T-cell (primary cell): ENCODE measurements around the gene IPO5. TPM values are rescaled to one million over a fixed set of nuclear protein-coding genes. Genes with fewer than 3 reads are reported as not detected.

Experiments used
- ATAC-seq, 4 experiments: fragments of 200-7000 bp in 3 of 4; fragments of 150-1000 bp in 1 of 4; cut with Tn5 transposase; replicated peaks in 1 of 4; 1 replicate in 3 of 4; 2 replicates in 1 of 4; pipeline ENCODE4 v1.10.0; 2021; ENCODE audit warnings: moderate library complexity in 3 of 4, mild to moderate bottlenecking in 2 of 4, moderate number of reproducible peaks in 1 of 4
- CTCF ChIA-PET, 2 donors: fragments of 300-600 bp; sonication (Branson Sonifier 250); formaldehyde crosslinking; loops; one replicate each; lab custom pipeline; 2022; ENCODE audit warnings: antibody characterized with exemption in 2 of 2; lab: Charles Lee
- POLR2A ChIA-PET, 2 donors: fragments of 300-600 bp; sonication (Branson Sonifier 250); formaldehyde crosslinking; loops; one replicate each; lab custom pipeline; 2022; ENCODE audit warnings: antibody characterized with exemption in 2 of 2; lab: Charles Lee
- DNase-seq, 35 experiments: peaks; one replicate each; pipeline versions ENCODE4 v3.0.0 to v3.0.0-alpha.2; 2013 to 2023
- H3K27ac ChIP-seq: one replicate; pipeline ENCODE4 v1.5.1; 2013; ENCODE audit warnings: low read length
- H3K27me3 ChIP-seq, 2 experiments: replicated peaks in 1 of 2; 1 replicate in 1 of 2; 2 replicates in 1 of 2; pipeline versions ENCODE4 v1.6.1 to v1.7.0; 2013; ENCODE audit warnings: low read length in 1 of 2, mixed read lengths in 1 of 2; ENCODE audit not compliant: control insufficient read depth in 2 of 2, insufficient read depth in 2 of 2; ENCODE audit errors: extremely low read depth in 1 of 2
- H3K36me3 ChIP-seq, 2 donors: 1 replicate in 1 of 2; 2 replicates in 1 of 2; pipeline versions ENCODE4 v1.6.1 to v1.7.0; 2013; ENCODE audit warnings: low read length in 1 of 2; ENCODE audit not compliant: control insufficient read depth in 2 of 2, insufficient read depth in 1 of 2; ENCODE audit errors: extremely low read depth in 1 of 2
- H3K4me1 ChIP-seq, 2 experiments: 1 replicate in 1 of 2; 2 replicates in 1 of 2; pipeline versions ENCODE4 v1.6.1 to v1.7.0; 2013; ENCODE audit warnings: low read length in 2 of 2, mixed read lengths in 1 of 2; ENCODE audit not compliant: insufficient read depth in 2 of 2, control insufficient read depth in 1 of 2; ENCODE audit errors: extremely low read depth in 1 of 2
- H3K4me3 ChIP-seq, 2 donors: 1 replicate in 1 of 2; 2 replicates in 1 of 2; pipeline versions ENCODE4 v1.5.1 to v1.7.0; 2013; ENCODE audit warnings: mild to moderate bottlenecking in 2 of 2, low read length in 1 of 2, moderate library complexity in 1 of 2; ENCODE audit not compliant: control insufficient read depth in 1 of 2; ENCODE audit errors: extremely low read depth in 1 of 2
- H3K9me3 ChIP-seq: 2 replicates; pipeline ENCODE4 v1.7.0; 2013
- H3K27ac Mint-ChIP-seq, 2 donors: one replicate each; pipeline ENCODE4 v1.8.0; 2020 to 2021; ENCODE audit warnings: mild to moderate bottlenecking in 2 of 2, mixed read lengths in 2 of 2
- H3K27me3 Mint-ChIP-seq, 2 donors: one replicate each; pipeline ENCODE4 v1.8.0; 2021 to 2022; ENCODE audit warnings: mixed read lengths in 2 of 2
- H3K36me3 Mint-ChIP-seq: one replicate; pipeline ENCODE4 v1.8.0; 2021; ENCODE audit warnings: mixed read lengths
- H3K4me1 Mint-ChIP-seq, 3 donors: one replicate each; pipeline ENCODE4 v1.8.0; 2020 to 2022; ENCODE audit warnings: mixed read lengths in 3 of 3, mild to moderate bottlenecking in 1 of 3
- H3K4me3 Mint-ChIP-seq, 3 donors: one replicate each; pipeline ENCODE4 v1.8.0; 2020 to 2022; ENCODE audit warnings: mild to moderate bottlenecking in 3 of 3, mixed read lengths in 3 of 3, moderate library complexity in 3 of 3
- H3K9me3 Mint-ChIP-seq, 3 donors: one replicate each; pipeline ENCODE4 v1.8.0; 2020 to 2022; ENCODE audit warnings: mixed read lengths in 3 of 3
- WGBS: methylation state at CpG from one replicate; pipeline ENCODE4 v1.1.5; 2013; ENCODE audit warnings: missing lambda C conversion rate; ENCODE audit not compliant: insufficient coverage; 5-methylcytosine and 5-hydroxymethylcytosine counted together
- total RNA-seq, 35 experiments: library from RNA in 6 of 35; stranded (reverse) in 6 of 35; fragments of 120-200 nt in 1 of 35; gene quantifications; one replicate each; pipeline versions ENCODE4 v1.2.1 to v1.2.4 and lab custom pipeline; 2013 to 2026

The IPO5 gene
- total RNA-seq, 5 donors from 2014 or later (not counting 1 experiment from before 2014, with no cell fraction given): 70.7 to 81.6 (median 75.7) TPM

GRCh38 chr13:97961340-97961739 is 7.9 kb downstream of the IPO5 start:
- ChIA-PET POLR2A (no interaction called here), CTCF (no interaction called here)
- Mint-ChIP-seq H3K9me3 (no peaks in the 10 kb centered on the region), H3K4me3 (no peak overlapping the region), H3K27me3 (peaks cover 3 to 7% of the 10 kb centered on the region in 2 donors), H3K4me1 (no peaks in the 10 kb centered on the region), H3K27ac (no peak overlapping the region), H3K36me3 (no peaks in the 10 kb centered on the region)
- ATAC-seq (no peak), DNase-seq (no peak)
- Histone ChIP-seq H3K9me3 (no peaks in the 10 kb centered on the region), H3K27me3 (peaks cover 0 to 3% of the 10 kb centered on the region in 2 experiments), H3K4me1 (no peaks in the 10 kb centered on the region), H3K36me3 (no peaks in the 10 kb centered on the region), H3K4me3 (no peak overlapping the region), H3K27ac (no peak overlapping the region)
- 79% methylated on average over 5 of the region's 6 CpGs for WGBS

- H3K27ac ChIP-seq: no peak overlapping the region
- WGBS: no CpG with 5 or more reads among the region's 2 CpGs
- Mint-ChIP-seq H3K36me3 (no peaks in the 10 kb centered on the region), H3K4me3 (no peak overlapping the region), H3K27me3 (peaks cover 10 to 13% of the 10 kb centered on the region in 2 donors), H3K27ac (no peak overlapping the region), H3K9me3 (no peaks in the 10 kb centered on the region), H3K4me1 (no peaks in the 10 kb centered on the region)
- H3K27me3 ChIP-seq: peaks cover 0 to 3% of the 10 kb centered on the region in 2 experiments
- ChIA-PET CTCF (no interaction called here), POLR2A (no interaction called here)
- DNase-seq (no peak), ATAC-seq (no peak)
- no peak overlapping the region for H3K4me3 ChIP-seq
- no peaks in the 10 kb centered on the region for H3K36me3 ChIP-seq
- H3K4me1 ChIP-seq: no peaks in the 10 kb centered on the region
- H3K9me3 ChIP-seq: no peaks in the 10 kb centered on the region
These were observed 9.4 kb downstream of the IPO5 start for GRCh38 chr13:97962887-97963286.

GRCh38 chr13:97967226-97967625 is 13.8 kb downstream of the IPO5 start:
- H3K9me3 Mint-ChIP-seq: no peaks in the 10 kb centered on the region
- Histone ChIP-seq H3K27me3 (peaks cover 0 to 6% of the 10 kb centered on the region in 2 experiments), H3K27ac (no peak overlapping the region), H3K9me3 (no peaks in the 10 kb centered on the region), H3K4me1 (no peaks in the 10 kb centered on the region), H3K4me3 (no peak overlapping the region), H3K36me3 (no peaks in the 10 kb centered on the region)
- H3K36me3 Mint-ChIP-seq: no peaks in the 10 kb centered on the region
- H3K27ac Mint-ChIP-seq: no peak overlapping the region
- no peaks in the 10 kb centered on the region for H3K4me1 Mint-ChIP-seq
- no peak overlapping the region for H3K4me3 Mint-ChIP-seq
- ChIA-PET CTCF (interaction anchor here in 1 of 2 donors (0.5 kb wide), 1 partner anchor 26 kb away, joined by 7 read pairs; no protein-coding TSS in a partner anchor), POLR2A (no interaction called here)
- DNase-seq (no peak), ATAC-seq (no peak)
- H3K27me3 Mint-ChIP-seq: peaks cover 12 to 20% of the 10 kb centered on the region in 2 donors

GRCh38 chr13:97967948-97968347 is 14.5 kb downstream of the IPO5 start:
- no peak for DNase-seq
- Mint-ChIP-seq H3K9me3 (no peaks in the 10 kb centered on the region), H3K36me3 (no peaks in the 10 kb centered on the region), H3K4me3 (no peak overlapping the region), H3K27me3 (peaks cover 12 to 20% of the 10 kb centered on the region in 2 donors), H3K4me1 (no peaks in the 10 kb centered on the region), H3K27ac (no peak overlapping the region)
- Histone ChIP-seq H3K36me3 (no peaks in the 10 kb centered on the region), H3K4me3 (no peak overlapping the region), H3K27ac (no peak overlapping the region), H3K4me1 (no peaks in the 10 kb centered on the region), H3K9me3 (no peaks in the 10 kb centered on the region), H3K27me3 (peaks cover 0 to 7% of the 10 kb centered on the region in 2 experiments)
- WGBS: no CpG with 5 or more reads among the region's 3 CpGs
- no peak for ATAC-seq
- ChIA-PET CTCF (interaction anchor here in 1 of 2 donors (0.5 kb wide), 1 partner anchor 26 kb away, joined by 7 read pairs; no protein-coding TSS in a partner anchor), POLR2A (no interaction called here)

- Mint-ChIP-seq H3K36me3 (no peaks in the 10 kb centered on the region), H3K4me3 (no peak overlapping the region), H3K4me1 (peaks cover 5 to 8% (median 5%) of the 10 kb centered on the region in 3 donors), H3K9me3 (no peaks in the 10 kb centered on the region), H3K27ac (no peak overlapping the region), H3K27me3 (peaks cover 8 to 15% of the 10 kb centered on the region in 2 donors)
- WGBS: no CpG with 5 or more reads among the region's 5 CpGs
- H3K4me1 ChIP-seq: peaks cover 0 to 7% of the 10 kb centered on the region in 2 experiments
- peaks cover 0 to 11% of the 10 kb centered on the region in 2 experiments for H3K27me3 ChIP-seq
- ATAC-seq (no peak), DNase-seq (no peak)
- CTCF ChIA-PET: no interaction called here
- POLR2A ChIA-PET: no interaction called here
- no peak overlapping the region for H3K4me3 ChIP-seq
- H3K9me3 ChIP-seq: no peaks in the 10 kb centered on the region
- H3K36me3 ChIP-seq: no peaks in the 10 kb centered on the region
- no peak overlapping the region for H3K27ac ChIP-seq
These were observed 18.0 kb downstream of the IPO5 start for GRCh38 chr13:97971519-97971918.

GRCh38 chr13:97974773-97975172 is 21.3 kb downstream of the IPO5 start:
- peaks cover 0 to 7% of the 10 kb centered on the region in 2 experiments for H3K27me3 ChIP-seq
- ATAC-seq: no peak
- peaks cover 15 to 17% of the 10 kb centered on the region in 2 experiments for H3K4me1 ChIP-seq
- Mint-ChIP-seq H3K4me3 (peak overlapping the region; percentile 64 to 95 (median 85)), H3K27me3 (peaks cover 0 to 2% of the 10 kb centered on the region in 2 donors), H3K27ac (peak overlapping the region in 1 of 2 donors; percentile 44), H3K9me3 (no peaks in the 10 kb centered on the region), H3K36me3 (no peaks in the 10 kb centered on the region), H3K4me1 (peaks cover 30 to 34% (median 32%) of the 10 kb centered on the region in 3 donors)
- CTCF ChIA-PET: no interaction called here
- WGBS: 100% methylated on average over 1 of the region's 2 CpGs
- no peak for DNase-seq
- no peak overlapping the region for H3K27ac ChIP-seq
- no peaks in the 10 kb centered on the region for H3K9me3 ChIP-seq
- no peak overlapping the region for H3K4me3 ChIP-seq
- H3K36me3 ChIP-seq: no peaks in the 10 kb centered on the region
- POLR2A ChIA-PET: no interaction called here
